HEK293T (cell line): ENCODE measurements around the gene CMTM1.

Experiments used
- ARNT ChIP-seq: fragments of 450-650 bp; IDR thresholded peaks from 2 replicates; pipeline ENCODE4 v1.6.1; 2017; ENCODE audit warnings: mild to moderate bottlenecking
- BHLHE40 ChIP-seq: fragments of 450-650 bp; IDR thresholded peaks from 2 replicates; pipeline ENCODE4 v1.6.1; 2016; ENCODE audit warnings: mild to moderate bottlenecking, moderate library complexity, borderline replicate concordance
- CTBP1 ChIP-seq: fragments of 450-650 bp; IDR thresholded peaks from 2 replicates; pipeline ENCODE4 v1.6.1; 2016; ENCODE audit warnings: borderline replicate concordance
- ELF4 ChIP-seq: fragments of 450-650 bp; IDR thresholded peaks from 2 replicates; pipeline ENCODE4 v1.6.1; 2017; ENCODE audit warnings: antibody characterized with exemption
- FOXA1 ChIP-seq: fragments of 450-650 bp; IDR thresholded peaks from 2 replicates; pipeline ENCODE4 v1.6.1; 2016; ENCODE audit warnings: mild to moderate bottlenecking
- FOXK2 ChIP-seq: fragments of 450-650 bp; IDR thresholded peaks from 2 replicates; pipeline ENCODE4 v1.6.1; 2016; ENCODE audit warnings: mild to moderate bottlenecking
- FOXM1 ChIP-seq: fragments of 450-650 bp; IDR thresholded peaks from 2 replicates; pipeline ENCODE4 v1.6.1; 2017; ENCODE audit warnings: mild to moderate bottlenecking, borderline replicate concordance
- HDGF ChIP-seq: fragments of 450-650 bp; IDR thresholded peaks from 2 replicates; pipeline ENCODE4 v1.6.1; 2017; ENCODE audit warnings: antibody characterized with exemption, borderline replicate concordance
- L3MBTL2 ChIP-seq: fragments of 450-650 bp; conservative IDR thresholded peaks from 2 replicates; pipeline ENCODE4 v1.6.1; 2016; ENCODE audit warnings: mild to moderate bottlenecking
- PKNOX1 ChIP-seq: fragments of 450-650 bp; IDR thresholded peaks from 2 replicates; pipeline ENCODE4 v1.6.1; 2016
- SP1 ChIP-seq: fragments of 450-650 bp; IDR thresholded peaks from 2 replicates; pipeline ENCODE4 v1.6.1; 2017
- SUZ12 ChIP-seq: fragments of 450-650 bp; IDR thresholded peaks from 2 replicates; pipeline ENCODE4 v1.6.1; 2016; ENCODE audit warnings: mild to moderate bottlenecking
- TARDBP ChIP-seq: fragments of 450-650 bp; IDR thresholded peaks from 2 replicates; pipeline ENCODE4 v1.6.1; 2016
- ZNF384 ChIP-seq: fragments of 450-650 bp; IDR thresholded peaks from 2 replicates; pipeline ENCODE4 v1.6.1; 2016

GRCh38 chr16:66563574-66564334 lies 2.5 kb upstream of the CMTM1 start:
- TF ChIP-seq SP1 (no peak), ELF4 (no peak), FOXA1 (no peak), TARDBP (no peak), PKNOX1 (no peak), BHLHE40 (no peak), FOXM1 (no peak), L3MBTL2 (no peak), SUZ12 (no peak), CTBP1 (no peak), HDGF (no peak), FOXK2 (no peak), ARNT (no peak), ZNF384 (no peak)
